ENCODE data around the gene ZBBX.
"Not testable (repeated sequence)": the region's sequence is repeated elsewhere in the genome, so short reads cannot be mapped to it uniquely, and the experiment has no call there.

ZBBX gene, protein sequence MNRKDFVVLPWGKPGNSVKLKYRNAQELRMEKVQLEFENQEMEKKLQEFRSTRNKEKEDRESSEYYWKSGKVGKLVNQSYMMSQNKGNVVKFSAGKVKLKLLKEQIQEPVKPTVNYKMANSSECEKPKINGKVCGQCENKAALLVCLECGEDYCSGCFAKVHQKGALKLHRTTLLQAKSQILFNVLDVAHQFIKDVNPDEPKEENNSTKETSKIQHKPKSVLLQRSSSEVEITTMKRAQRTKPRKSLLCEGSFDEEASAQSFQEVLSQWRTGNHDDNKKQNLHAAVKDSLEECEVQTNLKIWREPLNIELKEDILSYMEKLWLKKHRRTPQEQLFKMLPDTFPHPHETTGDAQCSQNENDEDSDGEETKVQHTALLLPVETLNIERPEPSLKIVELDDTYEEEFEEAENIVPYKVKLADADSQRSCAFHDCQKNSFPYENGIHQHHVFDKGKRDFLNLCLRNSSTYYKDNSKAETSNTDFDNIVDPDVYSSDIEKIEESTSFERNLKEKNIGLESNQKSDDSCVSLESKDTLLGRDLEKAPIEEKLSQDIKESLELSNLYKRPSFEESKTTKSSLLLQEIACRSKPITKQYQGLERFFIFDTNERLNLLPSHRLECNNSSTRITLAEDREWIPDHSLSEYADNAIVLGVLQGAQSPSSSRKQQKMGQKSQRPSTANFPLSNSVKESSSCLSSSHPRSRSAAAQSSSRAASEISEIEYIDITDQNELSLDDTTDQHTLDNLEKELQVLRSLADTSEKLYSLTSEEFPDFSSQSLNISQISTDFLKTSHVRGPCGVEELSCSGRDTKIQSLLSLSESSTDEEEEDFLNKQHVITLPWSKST

GRCh38 chr3:167380004-167380689 lies at the start of gene ZBBX:
Gene ZBBX (minus strand): TSS chr3:167380297. CDS start chr3:167372901, 7,396 bp downstream.
- peak; percentile 74 for DNase-seq

- not testable (repeated sequence) for DNase-seq
These were observed 46.9 kb upstream of the ZBBX start for GRCh38 chr3:167426962-167427361.

- not testable (repeated sequence) for DNase-seq
These were observed 42.3 kb upstream of the ZBBX start for GRCh38 chr3:167422396-167422795.

- no peak for DNase-seq
These were observed 29.5 kb upstream of the ZBBX start for GRCh38 chr3:167409611-167410010.

- DNase-seq, result peak; percentile 42
These were observed 26.9 kb upstream of the ZBBX start for GRCh38 chr3:167406876-167407492.

DNA sequence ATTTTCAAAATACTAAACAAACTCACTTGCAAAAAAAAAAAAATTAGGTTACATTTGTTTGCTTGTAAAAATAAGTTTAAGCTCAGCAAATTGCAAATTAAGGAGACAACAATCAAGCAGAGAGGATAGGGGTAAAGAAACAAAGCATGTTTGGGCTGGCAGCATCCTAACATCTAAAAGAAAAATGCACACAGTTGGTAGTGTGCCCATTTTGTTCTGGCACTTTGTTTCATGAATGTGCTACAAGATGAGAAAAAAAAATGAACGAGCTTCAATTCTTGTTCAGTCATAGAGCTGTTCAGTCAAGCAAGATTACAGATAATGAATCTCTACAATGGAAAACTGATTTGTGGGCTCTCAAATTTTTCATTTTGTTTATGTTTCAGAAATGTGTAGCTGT lies 17.7 kb upstream of the ZBBX start:
- no peak for DNase-seq

- DNase-seq, result no peak
These were observed 16.0 kb upstream of the ZBBX start for GRCh38 chr3:167396075-167396474.

- DNase-seq, result no peak
These were observed 13.9 kb upstream of the ZBBX start for GRCh38 chr3:167394003-167394402.

GRCh38 chr3:167382155-167382554 lies 2.1 kb upstream of the ZBBX start:
- DNase-seq, result no peak

DNA sequence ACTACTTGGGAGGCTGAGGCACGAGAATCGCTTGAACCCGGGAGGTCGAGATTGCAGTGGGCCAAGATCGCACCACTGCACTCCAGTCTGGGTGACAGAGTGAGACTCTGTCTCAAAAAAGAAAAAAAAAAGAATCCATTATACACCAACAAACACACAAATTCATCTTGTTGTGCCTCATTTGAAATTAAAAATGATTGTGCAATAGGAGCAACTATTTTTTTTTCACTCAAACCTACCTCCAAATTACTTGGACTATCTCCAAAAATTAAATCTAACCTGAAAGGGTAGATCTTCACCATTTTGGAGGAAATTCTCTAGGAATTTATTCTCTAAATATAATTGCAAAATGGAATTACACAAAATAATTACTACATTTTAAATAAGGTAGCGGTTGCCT lies 4.6 kb downstream of the ZBBX start:
- DNase-seq, result no peak

- DNase-seq, result no peak
These were observed 8.0 kb downstream of the ZBBX start for GRCh38 chr3:167372138-167372537.

DNA sequence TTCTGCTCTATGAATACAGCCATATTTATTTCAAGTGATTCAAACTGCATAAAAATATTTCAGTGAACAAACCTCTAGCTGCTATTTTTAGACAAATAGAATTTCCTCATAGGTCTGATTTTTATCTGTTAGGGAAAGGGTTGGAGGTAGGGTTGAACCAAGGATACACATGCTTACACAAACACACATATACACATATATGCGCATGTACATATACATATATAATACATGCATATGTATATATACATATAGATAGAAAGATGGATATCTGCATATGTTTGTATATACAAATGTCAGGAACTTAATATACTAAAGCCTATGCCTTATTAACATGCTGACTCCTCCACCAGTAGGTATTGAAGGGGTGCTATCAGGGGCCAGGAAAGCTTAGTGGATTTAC lies 18.1 kb downstream of the ZBBX start:
- DNase-seq, result no peak

GRCh38 chr3:167361306-167361705 lies 18.8 kb downstream of the ZBBX start:
- DNase-seq, result no peak

DNA sequence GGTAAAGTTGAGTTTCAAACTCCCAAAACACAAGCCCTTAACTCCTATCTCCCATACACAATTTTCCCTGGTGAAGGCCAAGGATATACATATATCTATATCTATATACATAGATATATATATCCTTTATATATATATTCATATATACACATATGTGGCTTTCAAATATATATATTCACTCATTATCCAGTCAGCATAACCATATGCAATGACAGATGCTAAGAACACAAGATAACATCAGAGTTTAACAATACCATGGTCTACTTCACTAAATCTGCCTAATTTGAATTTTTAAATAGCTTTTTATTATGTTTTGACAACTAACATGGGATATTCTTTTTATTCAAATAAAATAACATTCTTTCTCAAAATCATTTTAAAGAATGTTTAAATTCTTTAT lies 24.7 kb downstream of the ZBBX start:
- DNase-seq, result no peak

- no peak for DNase-seq
These were observed 25.3 kb downstream of the ZBBX start for GRCh38 chr3:167354751-167355150.

- DNase-seq, result peak; percentile 22
These were observed 29.7 kb downstream of the ZBBX start for GRCh38 chr3:167350245-167350862.

GRCh38 chr3:167346171-167346570 lies 33.9 kb downstream of the ZBBX start:
- no peak for DNase-seq

DNA sequence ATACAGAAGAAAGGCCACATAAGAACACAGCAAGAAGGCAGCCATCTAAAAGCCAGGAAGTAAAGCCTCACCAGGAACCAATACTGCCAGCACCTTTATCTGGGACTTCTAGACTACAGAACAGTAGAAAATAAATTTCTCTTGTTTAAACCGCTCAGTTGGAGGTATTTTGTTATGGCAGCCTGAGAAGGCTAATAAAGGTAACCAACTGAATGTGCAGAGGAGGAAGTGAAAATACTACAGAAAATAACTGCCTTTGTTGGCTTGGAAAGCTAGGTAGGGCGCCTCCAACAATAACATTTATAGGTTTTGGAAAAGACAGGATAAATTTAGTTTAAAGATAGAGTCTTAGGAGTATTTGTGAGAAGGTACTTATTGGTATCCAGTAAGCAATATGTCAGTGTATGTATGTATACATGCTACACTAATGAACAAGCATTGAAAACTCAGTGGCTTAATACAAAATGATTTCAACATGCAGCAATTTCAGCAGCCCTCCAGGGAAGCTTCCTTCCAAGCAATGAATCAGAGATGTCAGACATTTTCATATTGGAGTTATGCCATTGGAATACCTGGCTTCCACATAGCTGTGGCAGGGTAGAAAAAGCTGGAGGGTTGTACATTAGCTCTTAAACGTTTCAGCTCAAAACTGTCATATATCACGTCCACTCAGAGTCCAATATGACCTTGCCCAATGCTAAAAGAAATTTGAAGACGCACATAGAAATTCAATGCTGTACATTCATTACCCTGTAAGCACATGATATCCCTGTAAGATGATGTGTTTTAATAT lies 48.9 kb downstream of the ZBBX start:
- no peak for DNase-seq

GRCh38 chr3:167323572-167323971 lies 56.5 kb downstream of the ZBBX start:
- DNase-seq, result no peak

- no peak for DNase-seq
These were observed 61.0 kb downstream of the ZBBX start for GRCh38 chr3:167318996-167319615.

DNA sequence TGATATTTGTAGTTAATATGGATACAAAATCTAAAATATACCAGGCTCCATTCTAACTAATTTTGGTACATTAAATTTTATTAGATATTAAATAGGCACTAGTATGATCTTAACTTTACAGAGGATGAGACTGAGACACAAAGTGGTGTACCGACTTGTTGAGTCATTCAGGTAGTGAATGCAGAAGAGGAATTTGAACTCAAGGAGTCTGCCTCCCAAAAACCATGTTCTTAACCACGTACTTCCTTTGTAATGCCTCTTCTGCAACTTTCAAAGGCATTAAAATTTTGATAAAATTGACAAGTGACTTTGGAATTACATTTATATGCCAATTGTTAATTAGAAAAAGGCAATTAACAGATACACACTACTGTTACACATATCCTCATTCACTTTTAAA lies 61.8 kb downstream of the ZBBX start:
- DNase-seq, result no peak
